Activated T-helper 2 cell treated with anti-CD3 and anti-CD28 coated beads, Interferon-gamma antibody, Interleukin-2, Interleukin-4, amounts not matched to agents 10 μg/mL and 5 μg/mL and 100 μg/mL, durations not matched to agents 14 hours and 24 hours and 36 hours (primary cell): ENCODE results near the gene BCL6B. TPM values are rescaled to one million over a fixed set of nuclear protein-coding genes. Genes with fewer than 3 reads are reported as not detected.

ENCODE experiments used
- DNase-seq: peaks from one replicate; pipeline ENCODE4 v3.0.0; 2021; ENCODE audit warnings: low spot score
- H3K27ac Mint-ChIP-seq: one replicate; pipeline ENCODE4 v1.8.0; 2021; ENCODE audit warnings: mixed read lengths
- H3K27me3 Mint-ChIP-seq: one replicate; pipeline ENCODE4 v1.8.0; 2021; ENCODE audit warnings: low read depth, mixed read lengths
- H3K36me3 Mint-ChIP-seq: one replicate; pipeline ENCODE4 v1.8.0; 2021; ENCODE audit warnings: low read depth, mixed read lengths
- H3K4me1 Mint-ChIP-seq: one replicate; pipeline ENCODE4 v1.8.0; 2021; ENCODE audit warnings: low read depth, mixed read lengths
- H3K4me3 Mint-ChIP-seq: one replicate; pipeline ENCODE4 v1.8.0; 2021; ENCODE audit warnings: low read depth, mild to moderate bottlenecking, moderate library complexity, mixed read lengths
- H3K9me3 Mint-ChIP-seq: one replicate; pipeline ENCODE4 v1.8.0; 2021; ENCODE audit warnings: mixed read lengths
- intact Hi-C: fragments of 100-400 bp; cut with micrococcal nuclease; formaldehyde crosslinking; loops from one replicate; pipeline ENCODE4 v1.15.1; 2023
- total RNA-seq: library from RNA; stranded (reverse); gene quantifications from 2 replicates; pipeline ENCODE4 v1.2.3, GENCODE V29; 2022

BCL6B gene
- total RNA-seq, 1 donor from 2014 or later = 0.80 TPM

- H3K4me3 Mint-ChIP-seq = peak overlapping the region; percentile 92
- H3K27ac Mint-ChIP-seq = peak overlapping the region; percentile 98
- no peaks in the 10 kb centered on the region for H3K9me3 Mint-ChIP-seq
- DNase-seq = peak; percentile 78
- intact Hi-C loops = loop anchor here (1.0 to 2.0 kb wide), 3 partner anchors 8 to 364 kb away; partner anchors contain the start of genes BCL6B, C17orf100 and MED31
- H3K4me1 Mint-ChIP-seq = peaks cover 54% of the 10 kb centered on the region
- H3K27me3 Mint-ChIP-seq = no peaks in the 10 kb centered on the region
- peaks cover 43% of the 10 kb centered on the region for H3K36me3 Mint-ChIP-seq
Measured at GRCh38 chr17:7014995-7015958, 7.6 kb upstream of the BCL6B start.

GRCh38 chr17:7016418-7016817, 6.4 kb upstream of the BCL6B start:
- H3K9me3 Mint-ChIP-seq = no peaks in the 10 kb centered on the region
- peak overlapping the region; percentile 98 for H3K27ac Mint-ChIP-seq
- peaks cover 39% of the 10 kb centered on the region for H3K36me3 Mint-ChIP-seq
- no peak for DNase-seq
- peaks cover 58% of the 10 kb centered on the region for H3K4me1 Mint-ChIP-seq
- no peaks in the 10 kb centered on the region for H3K27me3 Mint-ChIP-seq
- H3K4me3 Mint-ChIP-seq = peak overlapping the region; percentile 92
- intact Hi-C loops = no loop called here

- H3K4me1 Mint-ChIP-seq = peaks cover 59% of the 10 kb centered on the region
- H3K9me3 Mint-ChIP-seq = no peaks in the 10 kb centered on the region
- no peak for DNase-seq
- peak overlapping the region; percentile 92 for H3K4me3 Mint-ChIP-seq
- peaks cover 39% of the 10 kb centered on the region for H3K36me3 Mint-ChIP-seq
- no peaks in the 10 kb centered on the region for H3K27me3 Mint-ChIP-seq
- peak overlapping the region; percentile 98 for H3K27ac Mint-ChIP-seq
- intact Hi-C loops = no loop called here
Measured at GRCh38 chr17:7016886-7017826, 5.7 kb upstream of the BCL6B start.

- peaks cover 63% of the 10 kb centered on the region for H3K4me1 Mint-ChIP-seq
- peaks cover 39% of the 10 kb centered on the region for H3K36me3 Mint-ChIP-seq
- peak overlapping the region; percentile 98 for H3K27ac Mint-ChIP-seq
- H3K27me3 Mint-ChIP-seq = no peaks in the 10 kb centered on the region
- DNase-seq = no peak
- peak overlapping the region; percentile 92 for H3K4me3 Mint-ChIP-seq
- no peaks in the 10 kb centered on the region for H3K9me3 Mint-ChIP-seq
- intact Hi-C loops = no loop called here
Measured at GRCh38 chr17:7017827-7018200, 5.0 kb upstream of the BCL6B start.

- Mint-ChIP-seq H3K27ac (peak overlapping the region; percentile 98), H3K36me3 (peaks cover 32% of the 10 kb centered on the region), H3K4me1 (peaks cover 67% of the 10 kb centered on the region), H3K27me3 (no peaks in the 10 kb centered on the region), H3K4me3 (no peak overlapping the region), H3K9me3 (no peaks in the 10 kb centered on the region)
- intact Hi-C loops = no loop called here
- DNase-seq = no peak
Measured at GRCh38 chr17:7018331-7018964, 4.4 kb upstream of the BCL6B start.

- Mint-ChIP-seq H3K27me3 (no peaks in the 10 kb centered on the region), H3K4me1 (peaks cover 67% of the 10 kb centered on the region), H3K27ac (no peak overlapping the region), H3K36me3 (peaks cover 24% of the 10 kb centered on the region), H3K9me3 (no peaks in the 10 kb centered on the region), H3K4me3 (no peak overlapping the region)
- intact Hi-C loops = no loop called here
- DNase-seq = no peak
Measured at GRCh38 chr17:7019367-7019766, 3.5 kb upstream of the BCL6B start.

GRCh38 chr17:7019839-7020519, 2.9 kb upstream of the BCL6B start:
- peaks cover 67% of the 10 kb centered on the region for H3K4me1 Mint-ChIP-seq
- intact Hi-C loops = no loop called here
- no peak for DNase-seq
- no peaks in the 10 kb centered on the region for H3K9me3 Mint-ChIP-seq
- H3K36me3 Mint-ChIP-seq = peaks cover 22% of the 10 kb centered on the region
- no peaks in the 10 kb centered on the region for H3K27me3 Mint-ChIP-seq
- H3K4me3 Mint-ChIP-seq = no peak overlapping the region
- H3K27ac Mint-ChIP-seq = no peak overlapping the region

GRCh38 chr17:7020894-7021664, 1.8 kb upstream of the BCL6B start:
- Mint-ChIP-seq H3K27ac (no peak overlapping the region), H3K4me1 (peaks cover 57% of the 10 kb centered on the region), H3K4me3 (no peak overlapping the region), H3K9me3 (no peaks in the 10 kb centered on the region), H3K27me3 (no peaks in the 10 kb centered on the region), H3K36me3 (peaks cover 17% of the 10 kb centered on the region)
- DNase-seq = no peak
- intact Hi-C loops = no loop called here

GRCh38 chr17:7021993-7022778, 664 bp upstream of the BCL6B start:
- H3K27me3 Mint-ChIP-seq = no peaks in the 10 kb centered on the region
- peak overlapping the region; percentile 65 for H3K27ac Mint-ChIP-seq

GRCh38 chr17:7023576-7024401, 939 bp downstream of the BCL6B start:
- Mint-ChIP-seq H3K4me3 (peak overlapping the region; percentile 65), H3K27ac (peak overlapping the region; percentile 65), H3K27me3 (no peaks in the 10 kb centered on the region), H3K9me3 (no peaks in the 10 kb centered on the region), H3K4me1 (peaks cover 35% of the 10 kb centered on the region), H3K36me3 (no peaks in the 10 kb centered on the region)
- peak; percentile 93 for DNase-seq
- intact Hi-C loops = loop anchor here (1.0 kb wide), 1 partner anchor 8 kb away; no protein-coding TSS in a partner anchor

More at GRCh38 chr17:7021993-7022778, 664 bp upstream of the BCL6B start:
- peak overlapping the region; percentile 65 for H3K4me3 Mint-ChIP-seq
- DNase-seq = peak; percentile 77
- intact Hi-C loops = no loop called here
- peaks cover 6% of the 10 kb centered on the region for H3K36me3 Mint-ChIP-seq
- H3K4me1 Mint-ChIP-seq = peaks cover 47% of the 10 kb centered on the region
- H3K9me3 Mint-ChIP-seq = no peaks in the 10 kb centered on the region
